ENCODE results near the gene ENKUR. TPM values are rescaled to one million over a fixed set of nuclear protein-coding genes. Genes with fewer than 3 reads are reported as not detected.

The ENKUR gene
- total and polyA plus RNA-seq, 10 of the 15 experiments (the other 5 are each of a cell fraction or from before 2014, with no cell fraction given), result 0.01 to 0.19 (median 0.11) TPM; not detected in 6

- TF ChIP-seq SKIL (IDR thresholded peaks at IDR 0.05; ENCODE audit: low read depth, poor library complexity, severe bottlenecking), result peak; percentile 73
- no peak for TF ChIP-seq SIN3A (IDR thresholded peaks at IDR 0.05; ENCODE audit: low read depth, low read length)
- TF ChIP-seq IKZF2 (IDR thresholded peaks at IDR 0.05), result peak; percentile 71 to 89; a peak in 3 of 4 replicates
- peak; percentile 86 for TF ChIP-seq DPF2 (IDR thresholded peaks at IDR 0.05)
- peak; percentile 82 for TF ChIP-seq JUNB (IDR thresholded peaks at IDR 0.05)
- peak; percentile 36; the same call in 1 of the 2 replicates for TF ChIP-seq ZNF384 (IDR thresholded peaks at IDR 0.05; ENCODE audit: borderline replicate concordance, low read depth, low read length)
- TF ChIP-seq YY1 (IDR thresholded peaks at IDR 0.05; ENCODE audit: low read depth, low read length), result no peak
- TF ChIP-seq RAD51 (IDR thresholded peaks at IDR 0.05), result no peak
- no peak for TF ChIP-seq MYB (IDR thresholded peaks at IDR 0.05; ENCODE audit: borderline replicate concordance, low read depth, low read length)
- peak; percentile 83 for TF ChIP-seq MEF2B (IDR thresholded peaks at IDR 0.05; ENCODE audit: partially characterized antibody, poor library complexity, severe bottlenecking)
- TF ChIP-seq, protein P1, sequence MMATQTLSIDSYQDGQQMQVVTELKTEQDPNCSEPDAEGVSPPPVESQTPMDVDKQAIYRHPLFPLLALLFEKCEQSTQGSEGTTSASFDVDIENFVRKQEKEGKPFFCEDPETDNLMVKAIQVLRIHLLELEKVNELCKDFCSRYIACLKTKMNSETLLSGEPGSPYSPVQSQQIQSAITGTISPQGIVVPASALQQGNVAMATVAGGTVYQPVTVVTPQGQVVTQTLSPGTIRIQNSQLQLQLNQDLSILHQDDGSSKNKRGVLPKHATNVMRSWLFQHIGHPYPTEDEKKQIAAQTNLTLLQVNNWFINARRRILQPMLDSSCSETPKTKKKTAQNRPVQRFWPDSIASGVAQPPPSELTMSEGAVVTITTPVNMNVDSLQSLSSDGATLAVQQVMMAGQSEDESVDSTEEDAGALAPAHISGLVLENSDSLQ (IDR thresholded peaks at IDR 0.05), result no peak
- TF ChIP-seq HDGF (IDR thresholded peaks at IDR 0.05), result no peak
- TF ChIP-seq, protein P2, sequence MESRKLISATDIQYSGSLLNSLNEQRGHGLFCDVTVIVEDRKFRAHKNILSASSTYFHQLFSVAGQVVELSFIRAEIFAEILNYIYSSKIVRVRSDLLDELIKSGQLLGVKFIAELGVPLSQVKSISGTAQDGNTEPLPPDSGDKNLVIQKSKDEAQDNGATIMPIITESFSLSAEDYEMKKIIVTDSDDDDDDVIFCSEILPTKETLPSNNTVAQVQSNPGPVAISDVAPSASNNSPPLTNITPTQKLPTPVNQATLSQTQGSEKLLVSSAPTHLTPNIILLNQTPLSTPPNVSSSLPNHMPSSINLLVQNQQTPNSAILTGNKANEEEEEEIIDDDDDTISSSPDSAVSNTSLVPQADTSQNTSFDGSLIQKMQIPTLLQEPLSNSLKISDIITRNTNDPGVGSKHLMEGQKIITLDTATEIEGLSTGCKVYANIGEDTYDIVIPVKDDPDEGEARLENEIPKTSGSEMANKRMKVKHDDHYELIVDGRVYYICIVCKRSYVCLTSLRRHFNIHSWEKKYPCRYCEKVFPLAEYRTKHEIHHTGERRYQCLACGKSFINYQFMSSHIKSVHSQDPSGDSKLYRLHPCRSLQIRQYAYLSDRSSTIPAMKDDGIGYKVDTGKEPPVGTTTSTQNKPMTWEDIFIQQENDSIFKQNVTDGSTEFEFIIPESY (IDR thresholded peaks at IDR 0.05), result no peak
- no peak for TF ChIP-seq EED (IDR thresholded peaks at IDR 0.05; ENCODE audit: low read depth)
- TF ChIP-seq RUNX3 (IDR thresholded peaks at IDR 0.05; ENCODE audit: low read length), result peak; percentile 24; the same call in 1 of the 2 replicates
- TF ChIP-seq IKZF1 (conservative IDR thresholded peaks at IDR 0.05), result peak; percentile 74
- 0 out of 2 replicates have a peak, but pooled peaks have one; percentile 46 for TF ChIP-seq NBN (IDR thresholded peaks at IDR 0.05)
- peak; percentile 93 for TF ChIP-seq MTA2 (IDR thresholded peaks at IDR 0.05; ENCODE audit: low read depth)
- TF ChIP-seq CREM (IDR thresholded peaks at IDR 0.05; ENCODE audit: low read depth), result 0 out of 2 replicates have a peak, but pooled peaks have one; percentile 12
- TF ChIP-seq FOXM1 (IDR thresholded peaks at IDR 0.05; ENCODE audit: low read depth, low read length), result no peak
- peak; percentile 67 for TF ChIP-seq BCL11A (IDR thresholded peaks at IDR 0.05; ENCODE audit: low read depth, low read length)
- peak; percentile 82 to 87; a peak in 3 of 4 replicates for TF ChIP-seq EP300 (IDR thresholded peaks at IDR 0.05; ENCODE audit: borderline replicate concordance in 1 of 2, control insufficient read depth in 1 of 2, low read depth in 2 of 2, low read length in 2 of 2)
- TF ChIP-seq, protein P3, sequence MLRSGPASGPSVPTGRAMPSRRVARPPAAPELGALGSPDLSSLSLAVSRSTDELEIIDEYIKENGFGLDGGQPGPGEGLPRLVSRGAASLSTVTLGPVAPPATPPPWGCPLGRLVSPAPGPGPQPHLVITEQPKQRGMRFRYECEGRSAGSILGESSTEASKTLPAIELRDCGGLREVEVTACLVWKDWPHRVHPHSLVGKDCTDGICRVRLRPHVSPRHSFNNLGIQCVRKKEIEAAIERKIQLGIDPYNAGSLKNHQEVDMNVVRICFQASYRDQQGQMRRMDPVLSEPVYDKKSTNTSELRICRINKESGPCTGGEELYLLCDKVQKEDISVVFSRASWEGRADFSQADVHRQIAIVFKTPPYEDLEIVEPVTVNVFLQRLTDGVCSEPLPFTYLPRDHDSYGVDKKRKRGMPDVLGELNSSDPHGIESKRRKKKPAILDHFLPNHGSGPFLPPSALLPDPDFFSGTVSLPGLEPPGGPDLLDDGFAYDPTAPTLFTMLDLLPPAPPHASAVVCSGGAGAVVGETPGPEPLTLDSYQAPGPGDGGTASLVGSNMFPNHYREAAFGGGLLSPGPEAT (IDR thresholded peaks at IDR 0.05; ENCODE audit: low read depth), result peak; percentile 62; the same call in 1 of the 2 replicates
- peak; percentile 59 for TF ChIP-seq SMAD1 (IDR thresholded peaks at IDR 0.05; ENCODE audit: low read depth, partially characterized antibody)
- TF ChIP-seq BACH1 (IDR thresholded peaks at IDR 0.05; ENCODE audit: borderline replicate concordance), result peak; percentile 60; the same call in 1 of the 2 replicates
Measured at GRCh38 chr10:24947304-24948097, 68.5 kb downstream of the ENKUR start (continued).
